ENCODE data around the gene CDC42BPB. TPM values are rescaled to one million over a fixed set of nuclear protein-coding genes. Genes with fewer than 3 reads are reported as not detected.
A peak's percentile ranks its signal among the peaks of the same experiment; 100 is the strongest.

The CDC42BPB gene
- total RNA-seq, 1 donor from 2014 or later, result 187 TPM

DNA sequence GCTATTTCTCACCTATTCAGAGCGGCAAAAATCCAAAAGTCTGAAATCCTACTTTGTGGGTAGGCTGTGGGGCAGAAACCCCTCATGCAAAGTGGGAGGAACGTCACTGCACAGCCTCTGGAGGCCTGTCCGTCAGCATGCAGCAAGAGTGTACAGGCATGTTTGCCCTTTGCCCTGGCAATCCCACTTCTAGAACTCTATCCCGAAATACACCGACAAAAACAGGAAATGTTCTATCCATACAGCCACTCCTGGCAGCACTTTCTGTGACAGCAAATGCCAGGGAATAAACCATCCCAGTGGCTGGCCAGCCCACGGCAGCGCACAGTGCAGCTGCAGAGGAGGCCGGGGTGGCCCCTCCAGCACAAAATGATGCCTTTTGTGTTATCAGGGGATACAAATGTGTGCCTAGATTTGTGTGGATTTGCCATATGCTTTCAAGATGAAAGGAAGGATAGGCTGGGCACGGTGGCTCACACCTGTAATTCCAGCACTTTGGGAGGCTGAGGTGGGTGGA, 95.2 kb downstream of the CDC42BPB start:
- Mint-ChIP-seq H3K27ac (ENCODE audit: unreplicated experiment) (no peak overlapping the region), H3K9me3 (ENCODE audit: unreplicated experiment) (no peaks in the 10 kb centered on the region), H3K27me3 (ENCODE audit: unreplicated experiment) (peaks cover 9% of the 10 kb centered on the region), H3K4me3 (ENCODE audit: unreplicated experiment) (no peak overlapping the region), H3K36me3 (ENCODE audit: low read depth, unreplicated experiment) (peaks cover 40% of the 10 kb centered on the region), H3K4me1 (ENCODE audit: unreplicated experiment) (no peaks in the 10 kb centered on the region)
- DNase-seq (ENCODE audit: low spot score), result no peak
- TF ChIP-seq, protein P1, sequence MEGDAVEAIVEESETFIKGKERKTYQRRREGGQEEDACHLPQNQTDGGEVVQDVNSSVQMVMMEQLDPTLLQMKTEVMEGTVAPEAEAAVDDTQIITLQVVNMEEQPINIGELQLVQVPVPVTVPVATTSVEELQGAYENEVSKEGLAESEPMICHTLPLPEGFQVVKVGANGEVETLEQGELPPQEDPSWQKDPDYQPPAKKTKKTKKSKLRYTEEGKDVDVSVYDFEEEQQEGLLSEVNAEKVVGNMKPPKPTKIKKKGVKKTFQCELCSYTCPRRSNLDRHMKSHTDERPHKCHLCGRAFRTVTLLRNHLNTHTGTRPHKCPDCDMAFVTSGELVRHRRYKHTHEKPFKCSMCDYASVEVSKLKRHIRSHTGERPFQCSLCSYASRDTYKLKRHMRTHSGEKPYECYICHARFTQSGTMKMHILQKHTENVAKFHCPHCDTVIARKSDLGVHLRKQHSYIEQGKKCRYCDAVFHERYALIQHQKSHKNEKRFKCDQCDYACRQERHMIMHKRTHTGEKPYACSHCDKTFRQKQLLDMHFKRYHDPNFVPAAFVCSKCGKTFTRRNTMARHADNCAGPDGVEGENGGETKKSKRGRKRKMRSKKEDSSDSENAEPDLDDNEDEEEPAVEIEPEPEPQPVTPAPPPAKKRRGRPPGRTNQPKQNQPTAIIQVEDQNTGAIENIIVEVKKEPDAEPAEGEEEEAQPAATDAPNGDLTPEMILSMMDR (IDR thresholded peaks at IDR 0.05; ENCODE audit: unreplicated experiment), result no peak

DNA sequence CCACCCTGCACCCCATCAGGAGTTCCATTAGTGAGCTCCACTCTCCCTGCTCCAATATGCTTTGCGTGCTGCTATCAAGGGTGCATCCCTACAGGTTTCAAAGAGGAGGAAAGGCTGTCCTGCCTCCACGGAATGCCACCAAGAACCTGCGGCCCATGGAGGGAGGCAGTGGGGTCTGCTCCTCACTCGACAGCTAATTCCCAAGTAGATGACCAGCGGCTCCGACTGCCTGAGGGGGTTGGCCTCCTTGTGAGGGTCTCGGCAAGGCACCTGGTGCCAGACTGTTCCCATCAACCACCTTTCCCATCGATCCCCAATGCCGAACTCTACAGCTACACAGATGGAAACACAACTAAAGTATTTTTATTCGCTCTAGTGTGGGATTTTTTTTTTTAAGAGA, 98.9 kb downstream of the CDC42BPB start:
- H3K27ac Mint-ChIP-seq (ENCODE audit: unreplicated experiment), result peak overlapping the region; percentile 61
- peaks cover 38% of the 10 kb centered on the region for H3K36me3 Mint-ChIP-seq (ENCODE audit: low read depth, unreplicated experiment)
- no peaks in the 10 kb centered on the region for H3K9me3 Mint-ChIP-seq (ENCODE audit: unreplicated experiment)
- no peak for DNase-seq (ENCODE audit: low spot score)
- H3K4me1 Mint-ChIP-seq (ENCODE audit: unreplicated experiment), result no peaks in the 10 kb centered on the region
- H3K4me3 Mint-ChIP-seq (ENCODE audit: unreplicated experiment), result peak overlapping the region; percentile 74
- H3K27me3 Mint-ChIP-seq (ENCODE audit: unreplicated experiment), result peaks cover 10% of the 10 kb centered on the region
- TF ChIP-seq, protein P1 (IDR thresholded peaks at IDR 0.05; ENCODE audit: unreplicated experiment), result no peak

DNA sequence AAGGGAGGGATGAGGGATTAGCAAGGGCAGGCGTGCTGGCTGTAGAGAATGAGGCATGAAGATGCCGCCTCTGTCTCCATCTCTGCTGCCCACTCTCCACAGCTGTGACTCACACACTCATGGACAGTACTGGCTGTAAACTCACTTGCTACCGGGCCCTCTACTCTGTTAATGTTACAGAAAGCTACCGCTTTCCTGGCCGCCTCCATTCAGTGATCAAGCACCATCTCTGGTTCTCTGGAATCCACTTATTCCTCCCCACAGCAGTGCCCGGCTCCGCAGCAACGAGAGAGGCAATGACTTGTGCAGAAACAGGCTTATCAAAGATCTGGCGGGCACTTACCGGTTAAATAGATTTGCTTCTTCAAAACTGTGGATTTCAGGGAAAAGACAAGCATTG, 100.1 kb downstream of the CDC42BPB start:
- H3K4me3 Mint-ChIP-seq (ENCODE audit: unreplicated experiment), result no peak overlapping the region
- H3K27me3 Mint-ChIP-seq (ENCODE audit: unreplicated experiment), result peaks cover 14% of the 10 kb centered on the region
- TF ChIP-seq, protein P1 (IDR thresholded peaks at IDR 0.05; ENCODE audit: unreplicated experiment), result no peak
- H3K36me3 Mint-ChIP-seq (ENCODE audit: low read depth, unreplicated experiment), result peaks cover 37% of the 10 kb centered on the region
- H3K9me3 Mint-ChIP-seq (ENCODE audit: unreplicated experiment), result no peaks in the 10 kb centered on the region
- no peaks in the 10 kb centered on the region for H3K4me1 Mint-ChIP-seq (ENCODE audit: unreplicated experiment)
- H3K27ac Mint-ChIP-seq (ENCODE audit: unreplicated experiment), result no peak overlapping the region
- no peak for DNase-seq (ENCODE audit: low spot score)

DNA sequence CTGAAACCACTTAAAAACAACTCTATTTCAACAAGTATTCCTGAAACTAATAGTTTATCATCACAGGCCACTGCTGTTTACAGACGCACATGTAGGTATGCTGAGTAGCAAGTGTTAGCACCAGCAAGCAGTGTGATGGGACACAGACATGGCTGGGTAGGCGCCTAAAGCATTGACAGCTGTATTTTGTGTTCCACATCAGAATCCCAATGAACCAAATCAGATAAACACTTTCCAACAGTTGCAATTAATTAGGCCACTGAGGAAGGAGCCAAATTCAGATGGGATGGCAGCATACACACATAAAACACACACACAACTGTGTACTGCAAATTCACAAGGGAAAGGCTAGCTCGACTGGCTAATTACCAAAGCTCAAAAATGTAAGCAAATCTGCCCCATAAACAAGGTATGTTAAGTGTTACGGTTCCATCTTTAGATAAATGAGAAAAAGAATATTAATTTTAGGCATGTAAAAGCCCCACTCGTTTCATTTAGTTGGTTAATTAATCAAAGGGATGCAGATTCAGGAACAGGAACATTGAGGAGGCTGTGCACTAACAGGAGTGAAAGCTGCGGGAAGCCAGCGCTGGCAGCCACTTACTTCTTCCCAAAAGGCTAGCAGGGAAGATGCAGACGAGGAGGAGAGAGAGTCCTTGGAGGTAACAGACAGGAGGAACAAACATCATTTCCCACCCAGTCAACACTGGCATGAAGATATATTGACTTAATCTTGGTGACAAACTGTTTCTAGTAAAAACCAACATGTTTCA, 101.5 kb downstream of the CDC42BPB start:
- peaks cover 49% of the 10 kb centered on the region for H3K36me3 Mint-ChIP-seq (ENCODE audit: low read depth, unreplicated experiment)
- no peak overlapping the region for H3K27ac Mint-ChIP-seq (ENCODE audit: unreplicated experiment)
- H3K27me3 Mint-ChIP-seq (ENCODE audit: unreplicated experiment), result peaks cover 17% of the 10 kb centered on the region

More for the DNA sequence above, 101.5 kb downstream of the CDC42BPB start:
- H3K4me3 Mint-ChIP-seq (ENCODE audit: unreplicated experiment), result peak overlapping the region; percentile 49
- no peaks in the 10 kb centered on the region for H3K9me3 Mint-ChIP-seq (ENCODE audit: unreplicated experiment)
- TF ChIP-seq, protein P1 (IDR thresholded peaks at IDR 0.05; ENCODE audit: unreplicated experiment), result no peak
- no peaks in the 10 kb centered on the region for H3K4me1 Mint-ChIP-seq (ENCODE audit: unreplicated experiment)
- DNase-seq (ENCODE audit: low spot score), result no peak
